ENCODE results near the gene KCTD7.
"Not testable (repeated sequence)": the region's sequence is repeated elsewhere in the genome, so short reads cannot be mapped to it uniquely, and the experiment has no call there.

Gene KCTD7

DNA sequence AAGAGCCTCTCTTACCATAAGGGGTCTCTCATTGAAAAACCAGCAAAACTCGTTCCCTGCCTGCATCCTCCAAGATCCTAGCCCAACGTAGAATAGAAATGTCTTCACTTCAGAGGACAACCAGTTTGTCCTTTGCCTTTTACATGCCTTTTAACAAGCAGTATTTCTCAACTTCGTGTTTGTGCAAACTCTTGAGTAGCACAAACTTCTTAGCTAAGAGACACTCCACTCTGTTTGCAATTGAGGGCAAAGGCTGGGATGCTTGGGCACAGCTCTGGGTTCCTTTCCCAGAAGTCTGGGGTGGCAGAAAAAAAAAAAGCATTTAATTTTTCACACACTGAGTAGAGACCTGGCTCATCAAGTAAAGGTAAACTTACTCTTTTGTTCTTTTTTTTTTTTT lies 19.5 kb upstream of the KCTD7 start:
- POLR2A ChIA-PET, result no interaction called here

DNA sequence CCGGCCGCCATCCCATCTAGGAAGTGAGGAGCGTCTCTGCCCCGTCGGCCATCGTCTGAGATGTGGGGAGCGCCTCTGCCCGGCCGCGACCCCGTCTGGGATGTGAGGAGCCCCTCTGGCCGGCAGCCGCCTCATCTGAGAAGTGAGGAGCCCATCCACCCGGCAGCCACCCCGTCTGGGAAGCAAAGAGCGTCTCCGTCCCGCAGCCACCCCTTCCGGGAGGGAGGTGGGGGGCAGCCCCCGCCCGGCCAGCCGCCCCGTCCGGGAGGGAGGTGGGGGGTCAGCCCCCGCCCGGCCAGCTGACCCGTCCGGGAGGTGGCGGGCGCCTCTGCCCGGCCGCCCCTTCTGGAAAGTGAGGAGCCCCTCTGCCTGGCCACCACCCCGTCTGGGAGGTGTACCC lies 14.1 kb upstream of the KCTD7 start:
- POLR2A ChIA-PET; CTCF ChIA-PET; DNase-seq (ENCODE audit: extremely low spot score): not testable (repeated sequence)

More for the DNA sequence above, 19.5 kb upstream of the KCTD7 start:
- CTCF ChIA-PET, result no interaction called here
- TF ChIP-seq HDGF (IDR thresholded peaks at IDR 0.05; ENCODE audit: borderline replicate concordance) (no peak), BHLHE40 (IDR thresholded peaks at IDR 0.05; ENCODE audit: borderline replicate concordance) (no peak), SUZ12 (IDR thresholded peaks at IDR 0.05) (no peak), LEF1 (IDR thresholded peaks at IDR 0.05; ENCODE audit: borderline replicate concordance) (no peak), FOXA1 (IDR thresholded peaks at IDR 0.05) (no peak), FOXM1 (IDR thresholded peaks at IDR 0.05; ENCODE audit: borderline replicate concordance) (no peak), ZNF384 (IDR thresholded peaks at IDR 0.05) (no peak), ELF4 (IDR thresholded peaks at IDR 0.05) (no peak), SP1 (IDR thresholded peaks at IDR 0.05) (no peak), TARDBP (IDR thresholded peaks at IDR 0.05) (no peak), FOXK2 (IDR thresholded peaks at IDR 0.05) (no peak), L3MBTL2 (conservative IDR thresholded peaks at IDR 0.05) (no peak), NFRKB (IDR thresholded peaks at IDR 0.05) (no peak), CTBP1 (IDR thresholded peaks at IDR 0.05; ENCODE audit: borderline replicate concordance) (no peak), ARNT (IDR thresholded peaks at IDR 0.05) (no peak)
- TF ChIP-seq, protein P1, sequence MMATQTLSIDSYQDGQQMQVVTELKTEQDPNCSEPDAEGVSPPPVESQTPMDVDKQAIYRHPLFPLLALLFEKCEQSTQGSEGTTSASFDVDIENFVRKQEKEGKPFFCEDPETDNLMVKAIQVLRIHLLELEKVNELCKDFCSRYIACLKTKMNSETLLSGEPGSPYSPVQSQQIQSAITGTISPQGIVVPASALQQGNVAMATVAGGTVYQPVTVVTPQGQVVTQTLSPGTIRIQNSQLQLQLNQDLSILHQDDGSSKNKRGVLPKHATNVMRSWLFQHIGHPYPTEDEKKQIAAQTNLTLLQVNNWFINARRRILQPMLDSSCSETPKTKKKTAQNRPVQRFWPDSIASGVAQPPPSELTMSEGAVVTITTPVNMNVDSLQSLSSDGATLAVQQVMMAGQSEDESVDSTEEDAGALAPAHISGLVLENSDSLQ (IDR thresholded peaks at IDR 0.05), result no peak
- no peak for DNase-seq (ENCODE audit: extremely low spot score)

DNA sequence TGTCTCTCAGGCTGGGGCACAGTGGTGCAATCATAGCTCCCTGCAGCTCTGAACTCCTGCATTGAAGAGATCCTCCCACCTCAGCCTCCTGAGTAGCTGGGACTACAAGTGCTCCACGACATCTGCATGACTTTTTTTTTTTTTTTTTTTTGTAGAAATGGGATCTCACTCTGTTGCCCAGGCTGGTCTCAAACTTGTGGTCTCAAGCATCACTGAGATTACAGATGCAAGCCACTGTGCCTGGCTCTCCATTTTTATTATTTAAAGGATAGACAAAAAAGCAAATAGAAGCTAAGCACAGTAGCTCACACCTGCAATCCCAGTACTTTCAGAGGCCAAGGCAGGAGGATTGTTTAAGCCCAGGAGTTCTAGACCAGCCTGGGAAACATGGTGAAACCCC lies 13.0 kb upstream of the KCTD7 start:
- ChIA-PET CTCF (no interaction called here), POLR2A (interaction anchor here (1.3 kb wide), 1 partner anchor 13 kb away, joined by 4 read pairs; the partner anchor contains the start of gene KCTD7)
- TF ChIP-seq CTBP1 (IDR thresholded peaks at IDR 0.05; ENCODE audit: borderline replicate concordance) (no peak), SP1 (IDR thresholded peaks at IDR 0.05) (no peak), NFRKB (IDR thresholded peaks at IDR 0.05) (no peak), TARDBP (IDR thresholded peaks at IDR 0.05) (no peak), FOXA1 (IDR thresholded peaks at IDR 0.05) (no peak), FOXM1 (IDR thresholded peaks at IDR 0.05; ENCODE audit: borderline replicate concordance) (no peak), BHLHE40 (IDR thresholded peaks at IDR 0.05; ENCODE audit: borderline replicate concordance) (no peak), LEF1 (IDR thresholded peaks at IDR 0.05; ENCODE audit: borderline replicate concordance) (no peak), FOXK2 (IDR thresholded peaks at IDR 0.05) (no peak), L3MBTL2 (conservative IDR thresholded peaks at IDR 0.05) (no peak), ARNT (IDR thresholded peaks at IDR 0.05) (no peak), ELF4 (IDR thresholded peaks at IDR 0.05) (no peak), HDGF (IDR thresholded peaks at IDR 0.05; ENCODE audit: borderline replicate concordance) (no peak), SUZ12 (IDR thresholded peaks at IDR 0.05) (no peak), ZNF384 (IDR thresholded peaks at IDR 0.05) (no peak)
- TF ChIP-seq, protein P1 (IDR thresholded peaks at IDR 0.05), result no peak

DNA sequence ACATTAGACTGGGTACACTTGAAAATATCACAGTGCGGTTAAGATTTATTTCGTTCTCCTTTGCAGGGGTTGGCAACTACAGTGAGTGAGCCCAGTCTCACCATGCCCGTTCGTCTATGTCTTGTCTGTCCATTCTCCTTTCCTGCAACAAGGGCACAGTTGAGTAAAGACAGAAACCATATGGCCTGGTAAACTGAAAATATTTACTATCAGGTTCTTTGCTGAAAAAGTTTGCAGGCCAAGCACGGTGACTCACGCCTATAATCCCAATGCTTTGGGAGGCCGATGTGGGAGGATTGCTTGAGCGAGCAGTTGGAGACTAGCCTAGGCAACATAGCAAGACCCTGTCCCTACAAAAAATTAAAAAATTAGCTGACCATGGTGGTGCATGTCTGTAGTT lies 11.4 kb upstream of the KCTD7 start:
- no peak for DNase-seq (ENCODE audit: extremely low spot score)
- TF ChIP-seq SUZ12 (IDR thresholded peaks at IDR 0.05), result no peak
- TF ChIP-seq ELF4 (IDR thresholded peaks at IDR 0.05), result no peak
- TF ChIP-seq ARNT (IDR thresholded peaks at IDR 0.05), result no peak
- TF ChIP-seq SP1 (IDR thresholded peaks at IDR 0.05), result no peak
- no peak for TF ChIP-seq BHLHE40 (IDR thresholded peaks at IDR 0.05; ENCODE audit: borderline replicate concordance)
- no peak for TF ChIP-seq LEF1 (IDR thresholded peaks at IDR 0.05; ENCODE audit: borderline replicate concordance)
- TF ChIP-seq HDGF (IDR thresholded peaks at IDR 0.05; ENCODE audit: borderline replicate concordance), result no peak
- no peak for TF ChIP-seq ZNF384 (IDR thresholded peaks at IDR 0.05)
- ChIA-PET POLR2A (no interaction called here), CTCF (no interaction called here)

More for the DNA sequence above, 13.0 kb upstream of the KCTD7 start:
- no peak for DNase-seq (ENCODE audit: extremely low spot score)

DNA sequence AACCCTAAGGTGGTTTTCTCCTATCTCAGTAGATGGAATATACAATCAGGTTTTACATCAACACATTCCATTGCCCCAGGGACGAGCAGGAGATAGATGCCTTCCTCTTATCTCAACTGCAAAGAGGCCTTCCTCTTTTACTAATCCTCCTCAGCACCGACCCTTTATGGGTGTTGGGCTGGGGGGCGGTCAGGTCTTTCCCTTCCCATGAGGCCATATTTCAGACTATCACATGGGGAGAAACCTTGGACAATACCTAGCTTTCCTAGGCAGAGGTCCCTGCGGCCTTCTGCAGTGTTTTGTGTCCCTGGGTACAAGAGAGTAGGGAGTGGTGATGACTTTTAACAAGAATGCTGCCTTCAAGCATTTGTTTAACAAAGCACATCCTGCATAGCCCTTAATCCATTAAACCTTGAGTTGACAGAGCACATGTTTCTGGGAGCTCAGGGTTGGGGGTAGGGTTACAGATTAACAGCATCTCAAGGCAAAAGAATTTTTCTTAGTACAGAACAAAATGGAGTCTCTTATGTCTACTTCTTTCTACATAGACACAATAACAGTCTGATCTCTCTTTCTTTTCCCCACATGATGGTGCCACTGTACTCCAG lies 9.2 kb upstream of the KCTD7 start:
- DNase-seq (ENCODE audit: extremely low spot score); CTCF ChIA-PET: not testable (repeated sequence)
- POLR2A ChIA-PET, result interaction anchor here (1.9 kb wide), 1 partner anchor 9 kb away, joined by 5 read pairs; the partner anchor contains the start of gene KCTD7

DNA sequence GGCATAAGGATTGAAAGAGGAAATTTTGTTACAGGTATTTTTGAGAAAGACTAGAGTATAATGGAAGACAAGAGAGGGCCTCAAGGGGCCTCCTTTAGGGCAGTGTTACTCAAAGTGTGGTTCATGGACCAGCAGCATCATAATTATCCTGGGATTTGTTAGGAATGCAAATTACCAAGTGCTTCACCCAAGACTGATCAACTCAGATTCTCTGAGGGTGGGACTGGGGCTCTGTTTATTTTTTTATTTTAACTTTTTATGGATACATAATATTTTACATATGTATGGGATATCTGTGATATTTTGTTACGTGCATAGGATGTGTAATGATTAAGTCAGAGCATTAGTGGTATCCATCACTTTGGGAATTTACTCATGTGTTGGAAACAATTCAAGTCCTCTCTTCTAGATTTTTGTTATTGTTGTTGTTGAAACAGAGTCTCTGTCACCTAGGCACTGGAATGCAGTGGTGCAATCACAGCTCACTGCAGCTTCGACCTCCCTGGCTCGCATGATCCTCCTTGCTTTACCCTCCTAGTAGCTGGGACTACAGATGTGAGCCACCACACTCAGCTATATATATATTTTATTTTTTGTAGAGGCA lies 2.2 kb upstream of the KCTD7 start:
- no peak for TF ChIP-seq HDGF (IDR thresholded peaks at IDR 0.05; ENCODE audit: borderline replicate concordance)
- TF ChIP-seq BHLHE40 (IDR thresholded peaks at IDR 0.05; ENCODE audit: borderline replicate concordance), result no peak
- TF ChIP-seq ELF4 (IDR thresholded peaks at IDR 0.05), result no peak
- POLR2A ChIA-PET, result interaction anchor here (1.2 kb wide), 1 partner anchor 28 kb away, joined by 3 read pairs; no protein-coding TSS in a partner anchor
- no peak for DNase-seq (ENCODE audit: extremely low spot score)
- CTCF ChIA-PET, result no interaction called here

DNA sequence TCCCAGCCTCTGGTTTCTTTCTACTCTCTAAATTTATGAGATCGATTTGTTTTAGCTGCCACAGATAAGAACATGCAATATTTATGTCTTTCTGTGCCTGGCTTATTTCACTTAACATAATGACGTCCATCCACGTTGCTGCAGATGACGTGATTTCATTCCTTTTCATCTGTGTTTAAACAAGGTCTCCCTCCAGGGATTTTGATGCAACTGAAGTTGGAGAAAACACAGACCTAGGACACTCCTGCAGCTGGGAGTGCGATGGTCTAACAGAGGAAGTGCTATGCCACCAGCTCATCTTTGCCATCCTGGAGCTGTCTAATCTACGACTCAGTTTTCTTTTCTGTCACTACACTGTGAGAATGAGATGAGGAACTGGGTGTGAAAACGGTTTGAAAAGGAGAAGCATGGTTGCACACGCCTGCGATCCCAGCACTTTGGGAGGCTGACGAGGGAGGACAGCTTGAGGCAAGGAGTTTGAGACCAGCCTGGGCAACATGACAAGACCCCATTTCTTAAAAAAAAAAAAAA lies 1.5 kb upstream of the KCTD7 start:
- no peak for DNase-seq (ENCODE audit: extremely low spot score)
- POLR2A ChIA-PET, result interaction anchor here (0.9 to 1.8 kb wide), 8 partner anchors 9 to 134 kb away, joined by 3 to 5 read pairs (median 4); no protein-coding TSS in a partner anchor
- TF ChIP-seq ZNF384 (IDR thresholded peaks at IDR 0.05) (no peak), L3MBTL2 (conservative IDR thresholded peaks at IDR 0.05) (no peak), CTBP1 (IDR thresholded peaks at IDR 0.05; ENCODE audit: borderline replicate concordance) (0 out of 2 replicates have a peak, but pooled peaks have one; percentile 6), SUZ12 (IDR thresholded peaks at IDR 0.05) (no peak), FOXM1 (IDR thresholded peaks at IDR 0.05; ENCODE audit: borderline replicate concordance) (no peak), FOXK2 (IDR thresholded peaks at IDR 0.05) (no peak)
- TF ChIP-seq, protein P1 (IDR thresholded peaks at IDR 0.05), result peak; percentile 72
- CTCF ChIA-PET, result interaction anchor here (0.6 kb wide), 1 partner anchor 11 kb away, joined by 6 read pairs; no protein-coding TSS in a partner anchor

Measured in HEK293T (cell line).